AG09309 (cell line): ENCODE measurements around the gene AP1S3.

ENCODE experiments used
- DNase-seq: peaks from one replicate; pipeline ENCODE4 v3.0.0-alpha.2; 2010; ENCODE audit warnings: low read depth
- H3K4me3 ChIP-seq: 2 replicates; pipeline ENCODE4 v1.5.1; 2011; ENCODE audit warnings: mild to moderate bottlenecking, low read depth, low read length, moderate library complexity; ENCODE audit not compliant: control insufficient read depth
- TF ChIP-seq, protein P1 (sequence below): IDR thresholded peaks from 2 replicates; pipeline ENCODE4 v1.5.1; 2011; ENCODE audit warnings: mild to moderate bottlenecking, low read depth, low read length, inconsistent platforms; ENCODE audit not compliant: insufficient read depth, control insufficient read depth; ENCODE audit errors: missing control alignments

The AP1S3 gene

DNA sequence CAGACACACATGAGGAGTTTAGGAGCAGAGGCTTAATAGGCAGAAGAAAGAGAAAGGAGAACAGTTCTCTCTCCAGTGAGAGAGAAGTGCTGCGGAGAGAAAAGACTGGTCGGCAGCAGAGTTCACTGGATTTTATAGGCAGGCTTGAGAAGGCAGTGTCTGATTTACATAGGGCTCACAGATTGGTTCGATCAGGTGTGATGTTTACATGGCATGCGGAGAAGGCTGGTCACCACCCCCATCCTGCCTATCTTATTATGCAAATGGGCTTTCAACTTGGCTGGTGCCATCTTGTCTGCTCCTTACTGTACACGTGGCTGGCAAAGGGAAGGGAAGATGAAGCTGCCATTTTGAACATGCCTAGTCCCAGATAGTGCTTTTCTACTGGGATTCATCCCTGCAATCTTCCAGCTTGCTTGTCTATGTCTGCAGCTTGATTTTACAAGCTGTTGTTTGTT, 113.4 kb downstream of the AP1S3 start:
- no peak for DNase-seq
- TF ChIP-seq, protein P1, sequence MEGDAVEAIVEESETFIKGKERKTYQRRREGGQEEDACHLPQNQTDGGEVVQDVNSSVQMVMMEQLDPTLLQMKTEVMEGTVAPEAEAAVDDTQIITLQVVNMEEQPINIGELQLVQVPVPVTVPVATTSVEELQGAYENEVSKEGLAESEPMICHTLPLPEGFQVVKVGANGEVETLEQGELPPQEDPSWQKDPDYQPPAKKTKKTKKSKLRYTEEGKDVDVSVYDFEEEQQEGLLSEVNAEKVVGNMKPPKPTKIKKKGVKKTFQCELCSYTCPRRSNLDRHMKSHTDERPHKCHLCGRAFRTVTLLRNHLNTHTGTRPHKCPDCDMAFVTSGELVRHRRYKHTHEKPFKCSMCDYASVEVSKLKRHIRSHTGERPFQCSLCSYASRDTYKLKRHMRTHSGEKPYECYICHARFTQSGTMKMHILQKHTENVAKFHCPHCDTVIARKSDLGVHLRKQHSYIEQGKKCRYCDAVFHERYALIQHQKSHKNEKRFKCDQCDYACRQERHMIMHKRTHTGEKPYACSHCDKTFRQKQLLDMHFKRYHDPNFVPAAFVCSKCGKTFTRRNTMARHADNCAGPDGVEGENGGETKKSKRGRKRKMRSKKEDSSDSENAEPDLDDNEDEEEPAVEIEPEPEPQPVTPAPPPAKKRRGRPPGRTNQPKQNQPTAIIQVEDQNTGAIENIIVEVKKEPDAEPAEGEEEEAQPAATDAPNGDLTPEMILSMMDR = no peak
- H3K4me3 ChIP-seq = no peak overlapping the region

DNA sequence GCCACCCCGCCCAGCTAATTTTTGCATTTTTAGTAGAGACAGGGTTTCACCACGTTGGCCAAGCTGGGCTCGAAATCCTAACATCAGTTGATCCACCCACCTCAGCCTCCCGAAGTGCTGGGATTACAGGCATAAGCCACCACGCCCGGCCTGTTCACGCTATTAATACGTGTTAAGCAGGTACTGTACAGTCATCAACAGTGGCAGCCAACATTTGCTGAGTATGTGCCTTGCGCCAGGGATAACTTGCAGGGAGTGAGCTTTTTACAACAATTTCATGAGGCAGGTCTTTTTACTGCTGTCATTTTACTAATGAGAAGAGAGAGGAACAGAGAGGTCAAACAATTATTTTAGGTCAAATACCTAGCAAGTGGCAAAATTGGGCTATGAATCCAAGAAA, 115.2 kb downstream of the AP1S3 start:
- no peak overlapping the region for H3K4me3 ChIP-seq
- TF ChIP-seq, protein P1 = no peak
- DNase-seq = no peak

DNA sequence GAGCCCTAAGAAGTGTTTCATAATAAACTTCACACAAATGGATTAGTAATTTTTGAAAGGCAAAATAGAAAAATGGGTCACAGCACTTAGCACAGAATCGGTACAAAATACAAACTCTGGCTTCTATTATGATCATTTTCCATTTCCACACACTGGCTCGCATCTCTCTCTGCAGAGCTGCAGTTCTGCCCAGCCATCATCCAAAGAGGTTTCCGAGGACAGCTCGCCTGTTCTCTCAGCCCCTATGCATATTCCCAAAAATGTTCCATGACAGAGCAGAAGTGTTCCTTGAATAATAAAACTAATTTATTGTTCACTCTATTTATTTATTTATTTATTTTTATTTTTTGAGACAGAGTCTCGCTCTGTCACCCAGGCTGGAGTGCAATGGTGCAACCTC, 115.6 kb downstream of the AP1S3 start:
- TF ChIP-seq, protein P1 = no peak

DNA sequence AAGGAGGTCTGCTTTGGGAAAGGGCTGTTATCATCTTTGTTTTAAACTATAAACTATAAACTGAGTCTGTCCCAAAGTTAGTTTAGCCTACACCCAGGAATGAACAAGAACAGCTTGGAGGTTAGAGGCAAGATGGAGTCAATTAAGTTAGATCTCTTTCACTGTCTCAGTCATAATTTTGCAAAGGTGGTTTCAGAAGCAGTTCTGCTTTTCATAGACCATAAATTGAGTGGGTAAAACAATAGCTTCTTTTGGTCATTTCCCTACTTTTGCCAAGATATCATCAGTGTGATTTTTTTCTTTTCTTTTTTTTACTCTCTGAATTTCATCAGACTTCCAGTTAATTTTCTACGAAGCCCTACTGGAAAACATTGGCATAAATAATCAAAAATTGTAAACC, 117.0 kb downstream of the AP1S3 start:
- no peak for DNase-seq
- H3K4me3 ChIP-seq = no peak overlapping the region
- TF ChIP-seq, protein P1 = no peak

More for the DNA sequence above, 115.6 kb downstream of the AP1S3 start:
- DNase-seq = no peak
- H3K4me3 ChIP-seq = no peak overlapping the region

DNA sequence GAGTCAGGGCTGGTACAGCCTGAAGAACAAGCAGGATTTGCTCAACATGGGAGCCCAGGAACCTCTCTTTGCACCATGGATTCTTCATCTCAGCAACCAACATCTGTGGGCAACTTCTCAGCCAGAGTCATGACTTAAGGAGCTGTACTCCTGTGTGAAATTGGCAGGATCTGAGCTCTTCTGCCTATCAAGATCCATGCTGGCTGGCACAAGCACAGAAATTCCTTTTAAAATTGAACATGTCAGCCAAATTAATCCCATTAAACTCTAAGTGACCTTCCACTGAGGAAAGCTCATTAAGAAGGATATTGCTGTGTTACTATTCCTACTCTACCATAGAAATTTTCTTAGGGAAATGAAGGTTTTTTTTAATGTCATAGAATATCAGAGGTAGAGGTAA, 124.7 kb downstream of the AP1S3 start:
- no peak overlapping the region for H3K4me3 ChIP-seq
- DNase-seq = no peak
- TF ChIP-seq, protein P1 = no peak

DNA sequence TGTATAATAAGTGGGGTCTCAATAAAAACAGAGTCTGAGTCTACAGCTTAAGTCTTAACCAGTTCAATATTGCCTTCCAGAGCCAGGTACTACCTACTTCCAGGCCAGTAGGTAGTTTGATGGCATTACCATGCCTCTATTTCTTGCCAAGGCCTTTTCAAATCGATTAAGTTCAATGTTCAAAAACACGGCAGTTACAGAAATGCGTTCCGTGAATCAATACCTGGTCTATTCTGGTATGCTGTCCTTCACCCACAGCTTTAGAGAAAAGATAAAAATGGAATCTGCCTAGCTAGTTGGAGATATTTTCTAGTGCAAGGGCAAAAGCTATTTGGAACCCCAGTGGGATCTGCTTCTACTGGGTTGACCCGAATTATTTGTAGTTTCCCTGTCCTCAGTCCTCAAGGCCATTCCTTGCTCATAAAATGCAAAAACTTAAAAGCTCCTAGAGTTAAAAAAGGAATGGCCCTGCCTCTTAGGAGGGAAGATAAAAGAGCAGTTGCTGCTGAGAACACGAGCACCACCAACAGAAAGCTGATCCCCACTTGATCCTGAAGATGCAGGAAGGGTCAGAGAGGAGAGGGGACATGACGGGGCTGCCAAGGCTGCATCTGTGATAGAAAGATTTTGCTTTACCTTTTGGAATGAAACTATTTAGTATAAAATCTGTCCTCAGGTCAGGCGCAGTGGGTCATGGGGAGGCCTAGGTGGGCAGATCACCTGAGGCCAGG, 125.6 kb downstream of the AP1S3 start:
- TF ChIP-seq, protein P1 = no peak
- DNase-seq = no peak
- H3K4me3 ChIP-seq = no peak overlapping the region
